HTERT RPE-1 (cell line): ENCODE data around the gene ACOT11.
"Not testable (repeated sequence)": the region's sequence is repeated elsewhere in the genome, so short reads cannot be mapped to it uniquely, and the experiment has no call there.

ENCODE experiments used
- in situ Hi-C: fragments of 300-500 bp; cut with MboI; formaldehyde crosslinking; loops from 4 replicates; pipeline ENCODE4 v1.14.3; 2020; ENCODE audit warnings: low sequenced_read_pairs

ACOT11 gene

DNA sequence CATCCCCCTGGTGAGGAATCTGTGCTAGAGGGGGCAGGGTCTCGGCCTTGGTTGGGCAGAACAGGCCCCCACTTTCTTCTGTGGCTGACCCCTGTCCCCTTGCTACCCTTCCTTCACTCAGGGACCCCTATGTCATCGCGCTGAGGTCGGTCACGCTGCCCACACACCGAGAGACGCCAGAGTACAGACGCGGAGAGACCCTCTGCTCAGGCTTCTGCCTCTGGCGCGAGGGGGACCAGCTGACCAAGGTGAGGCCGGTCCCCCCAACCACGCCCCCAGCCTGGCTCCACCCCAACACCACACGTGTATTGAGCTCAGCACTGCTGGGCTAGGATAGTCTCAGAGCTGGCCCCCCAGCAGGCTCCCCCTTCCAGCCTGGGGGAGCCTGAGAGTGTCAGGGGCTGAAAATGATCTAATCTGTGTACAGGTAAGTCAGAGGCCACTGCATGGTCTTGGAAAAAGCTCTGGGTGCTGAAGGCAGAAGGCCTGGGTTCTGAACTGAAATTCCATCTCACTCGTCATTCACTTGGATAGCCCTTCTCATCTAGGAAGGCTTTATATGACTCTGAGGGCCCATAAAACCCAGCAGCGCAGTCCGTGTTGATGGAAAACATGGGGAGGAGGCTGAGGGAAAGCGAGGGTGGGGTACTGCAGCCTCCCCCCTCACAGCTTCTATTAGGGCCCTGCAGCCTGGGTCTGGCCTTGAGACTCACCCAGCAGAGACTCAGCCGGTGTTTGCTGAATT is 60.0 kb downstream of the ACOT11 start:
- in situ Hi-C loops, result no loop called here

DNA sequence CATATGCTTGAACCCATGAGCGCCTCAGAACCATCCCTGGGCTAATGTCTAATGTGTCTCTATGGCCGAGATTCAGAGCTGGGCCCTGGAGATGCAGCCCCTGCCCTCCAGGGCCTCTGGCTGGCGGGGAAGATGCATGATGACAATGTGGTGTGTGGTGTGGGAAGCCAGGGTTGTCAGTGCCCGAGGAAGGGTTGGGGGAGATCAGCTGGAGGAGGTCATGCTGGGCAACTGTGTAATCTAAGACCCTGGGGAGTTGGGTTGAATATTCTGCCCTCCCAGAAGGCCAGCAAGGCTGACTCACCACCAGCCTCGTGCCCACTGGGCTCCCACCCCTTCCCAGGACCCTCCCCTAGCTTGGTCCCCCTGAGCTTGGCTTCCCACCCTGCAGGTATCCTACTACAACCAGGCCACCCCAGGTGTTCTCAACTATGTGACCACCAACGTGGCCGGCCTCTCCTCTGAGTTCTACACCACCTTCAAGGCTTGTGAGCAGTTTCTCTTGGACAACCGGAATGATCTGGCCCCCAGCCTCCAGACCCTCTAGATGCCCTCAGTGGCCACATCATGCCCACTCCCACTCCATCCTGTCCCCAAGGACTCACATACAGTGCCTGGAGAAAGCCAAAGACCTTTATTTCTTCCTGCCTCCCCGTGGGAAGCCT is 60.7 kb downstream of the ACOT11 start:
- in situ Hi-C loops, result no loop called here

DNA sequence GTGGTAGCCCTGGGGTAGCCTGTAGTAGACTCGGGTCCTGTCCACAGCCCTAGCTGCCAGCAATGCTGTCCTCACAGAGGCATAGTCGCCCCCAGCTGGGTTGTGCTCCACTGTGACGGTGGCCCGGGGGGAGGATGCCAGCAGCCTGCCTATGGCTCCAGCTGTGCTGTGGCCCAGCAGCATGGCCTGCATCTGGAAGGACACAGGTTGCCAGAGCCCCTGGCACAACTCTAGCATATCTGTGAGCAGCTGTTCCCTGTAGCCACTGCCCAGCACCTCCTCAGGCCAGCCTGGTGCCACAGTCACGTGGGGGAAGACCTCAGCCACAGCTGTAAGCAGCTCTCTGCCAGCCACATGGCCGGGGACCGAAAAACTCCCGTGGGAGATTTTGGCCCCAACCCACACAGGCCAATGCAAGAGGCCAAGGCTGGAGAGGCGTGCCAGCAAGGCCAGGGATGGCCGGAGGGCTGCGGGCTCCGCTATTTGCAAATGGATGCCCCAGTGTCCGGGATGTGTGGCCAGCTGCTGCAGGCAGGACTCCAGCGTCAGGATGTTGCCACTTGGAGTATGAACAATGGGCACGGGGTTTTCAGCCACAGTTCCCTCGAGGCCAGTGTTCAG is 61.4 kb downstream of the ACOT11 start:
- in situ Hi-C loops, result no loop called here

DNA sequence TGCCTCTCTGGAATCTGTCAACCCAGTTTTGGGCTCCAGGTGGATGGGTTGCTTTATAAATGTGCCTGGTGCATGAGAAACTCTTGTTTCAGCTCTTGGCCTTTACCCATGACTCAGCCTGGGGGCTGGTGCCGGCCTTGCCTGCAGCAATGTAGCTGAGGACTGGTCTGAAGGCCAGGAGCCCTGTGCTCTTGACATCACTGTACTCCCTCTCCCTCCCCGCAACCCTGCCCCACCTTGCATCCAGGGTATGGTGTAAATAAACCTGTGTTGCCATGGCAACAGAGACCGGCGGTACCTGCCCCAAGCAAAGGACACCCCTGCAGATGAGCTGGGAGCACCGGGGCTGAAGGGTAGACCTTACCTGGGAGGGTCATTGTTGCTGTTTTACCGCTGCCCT is 62.0 kb downstream of the ACOT11 start:
- in situ Hi-C loops, result no loop called here

DNA sequence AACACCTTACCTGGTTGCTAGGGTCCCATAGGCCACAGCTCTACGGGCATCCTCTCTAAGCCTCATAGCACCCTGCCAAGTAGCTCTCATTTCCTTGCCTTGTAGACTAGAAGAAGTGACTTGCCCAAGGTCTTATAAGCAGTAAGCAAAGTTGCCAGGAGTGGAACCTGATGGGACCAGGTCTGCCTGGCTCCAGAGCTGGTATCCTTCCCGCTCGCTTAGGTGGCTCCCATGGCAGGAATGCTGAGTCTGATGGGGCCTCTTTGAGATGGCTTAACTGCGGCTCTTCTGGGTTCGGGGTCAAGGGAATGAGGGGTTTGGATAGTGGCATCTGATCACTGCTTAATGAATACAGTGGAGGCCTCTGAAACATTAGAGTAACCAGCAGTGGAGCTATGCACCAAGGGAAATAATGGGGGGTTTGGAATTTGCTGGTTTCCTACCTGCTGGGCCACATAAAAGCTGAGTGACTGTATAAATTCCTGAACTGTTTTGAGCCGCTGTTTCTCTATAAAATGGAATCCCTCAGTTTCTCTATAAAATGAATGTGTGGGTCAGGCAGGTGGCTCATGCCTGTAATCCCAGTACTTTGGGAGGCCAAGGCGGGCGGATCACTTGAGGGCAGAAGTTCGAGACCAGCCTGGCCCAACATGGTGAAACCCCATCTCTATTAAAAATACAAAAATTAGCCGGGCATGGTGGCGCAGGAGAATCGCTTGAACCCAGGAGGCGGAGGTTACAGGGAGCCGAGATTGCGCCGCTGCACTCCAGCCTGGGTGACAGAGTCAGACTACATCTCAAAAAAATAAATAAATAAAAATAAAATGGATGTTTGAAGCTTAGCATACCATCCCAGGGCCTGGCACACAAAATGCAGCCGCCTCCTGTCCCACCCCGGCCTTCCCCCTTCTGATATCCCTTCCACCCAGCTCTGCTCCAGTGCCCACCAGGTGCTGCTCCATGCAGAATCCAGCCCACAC is 62.9 kb downstream of the ACOT11 start:
- in situ Hi-C loops, result no loop called here

DNA sequence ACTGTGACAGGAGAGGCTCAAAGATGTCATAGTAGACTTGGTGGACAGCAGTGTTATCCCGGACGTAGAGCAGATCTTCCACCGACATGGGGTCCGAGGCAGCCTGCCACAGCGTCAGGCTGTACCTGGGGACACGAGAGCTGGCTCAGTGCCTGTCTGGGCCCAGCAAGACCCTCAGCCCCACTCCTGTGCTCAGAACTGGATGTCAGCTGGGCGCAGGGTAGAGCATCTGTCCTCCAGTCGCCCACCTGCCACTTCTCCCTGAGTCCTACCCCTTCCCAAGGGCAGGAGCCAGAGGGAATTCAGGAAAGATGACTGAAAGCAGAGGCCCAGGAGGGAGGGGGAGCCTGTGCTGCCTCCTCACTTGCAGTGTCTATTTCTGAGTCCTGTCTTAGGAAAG is 63.6 kb downstream of the ACOT11 start:
- in situ Hi-C loops, result no loop called here

DNA sequence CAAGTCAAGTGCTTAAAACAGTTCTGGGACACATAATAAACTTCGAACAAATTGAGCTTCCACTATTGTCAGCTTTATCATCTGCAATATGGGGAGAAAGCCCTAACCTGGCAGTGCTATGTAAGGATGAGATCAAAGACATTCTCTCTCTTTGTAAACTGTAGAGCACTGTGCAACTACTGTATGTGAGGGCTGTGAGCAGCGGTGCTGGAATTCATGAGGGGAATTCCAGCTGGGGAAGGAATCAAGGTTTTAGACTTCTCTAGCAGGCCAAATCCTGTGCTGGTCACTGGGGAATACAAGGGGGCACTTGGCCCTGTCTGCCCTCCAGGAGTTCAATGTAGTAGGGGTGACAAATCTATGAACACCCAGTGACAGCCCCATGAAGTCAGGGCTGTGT is 66.0 kb downstream of the ACOT11 start:
- in situ Hi-C loops, result no loop called here

DNA sequence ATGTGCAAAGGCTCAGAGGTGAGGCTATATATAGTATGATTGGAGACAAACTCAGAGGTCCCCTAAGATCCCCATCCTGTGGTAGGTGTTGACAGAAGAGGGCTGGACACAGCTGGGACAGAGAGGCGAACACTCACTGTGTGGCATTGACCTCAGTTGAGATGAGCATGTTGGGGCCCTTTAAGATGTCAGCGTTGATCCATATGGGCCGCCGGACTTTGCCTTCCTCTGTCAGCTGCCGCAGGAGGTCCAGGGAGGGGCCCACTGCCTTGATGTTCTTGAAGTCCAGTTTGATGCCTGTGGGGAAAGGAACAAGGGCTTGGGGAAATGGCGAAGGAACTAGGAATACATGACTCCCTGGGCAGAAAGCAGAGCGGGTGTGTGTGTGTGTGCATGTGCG is 66.5 kb downstream of the ACOT11 start:
- in situ Hi-C loops, result no loop called here

DNA sequence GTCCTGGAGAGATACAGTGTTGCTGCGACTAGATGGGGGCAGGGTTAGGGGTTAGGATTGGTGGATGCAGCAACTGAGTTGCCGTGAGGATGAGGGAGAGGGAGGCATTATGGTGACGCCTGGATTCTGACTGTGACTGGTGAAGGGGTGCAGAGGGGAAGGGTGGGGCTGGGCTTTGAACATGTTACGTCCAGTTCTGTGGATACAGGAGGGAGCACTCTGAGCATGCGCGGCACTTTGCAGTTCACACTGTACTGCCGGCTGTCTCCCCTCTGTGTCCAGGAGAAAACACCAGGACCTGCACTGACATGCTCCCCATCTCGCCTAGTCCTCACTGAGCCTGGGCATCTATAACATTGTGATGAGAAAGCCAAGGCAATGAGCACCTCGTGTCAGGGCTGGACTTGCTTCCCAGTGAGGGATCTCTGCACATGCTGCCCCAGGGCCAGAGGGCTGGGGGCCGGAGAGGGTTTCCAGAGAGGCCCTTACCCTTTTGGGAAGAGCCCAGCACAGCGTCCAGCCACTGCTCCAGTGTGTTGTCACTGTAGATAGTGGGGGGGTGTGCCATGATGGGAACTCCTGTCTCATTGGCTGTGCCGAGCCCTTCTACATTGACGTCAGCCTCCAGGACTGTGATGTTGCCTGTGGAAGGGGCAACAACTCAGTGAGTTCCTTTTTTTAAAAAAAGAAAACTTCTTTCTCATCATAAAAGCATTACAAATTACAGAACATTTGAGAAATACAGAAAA is 67.7 kb downstream of the ACOT11 start:
- in situ Hi-C loops, result no loop called here

DNA sequence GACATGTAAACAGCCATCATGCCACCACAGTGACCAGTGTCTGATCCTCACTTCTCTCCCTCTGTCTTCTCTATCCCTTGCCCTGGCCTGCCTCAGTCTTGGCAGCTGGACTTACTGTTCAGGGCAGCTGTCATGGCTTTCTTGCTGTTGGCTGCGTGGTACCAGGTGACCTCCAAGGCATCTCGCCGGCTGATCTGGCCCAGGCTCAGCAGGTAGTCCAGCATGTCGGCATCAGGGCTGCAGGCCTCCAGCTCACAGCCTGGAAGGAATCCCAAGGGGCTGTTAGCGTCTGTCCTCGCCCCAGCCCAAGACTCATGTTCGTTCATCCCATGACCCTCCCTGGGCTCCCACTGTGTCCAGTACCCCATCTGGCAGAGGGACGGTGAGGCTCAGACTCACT is 71.7 kb downstream of the ACOT11 start:
- in situ Hi-C loops, result no loop called here

DNA sequence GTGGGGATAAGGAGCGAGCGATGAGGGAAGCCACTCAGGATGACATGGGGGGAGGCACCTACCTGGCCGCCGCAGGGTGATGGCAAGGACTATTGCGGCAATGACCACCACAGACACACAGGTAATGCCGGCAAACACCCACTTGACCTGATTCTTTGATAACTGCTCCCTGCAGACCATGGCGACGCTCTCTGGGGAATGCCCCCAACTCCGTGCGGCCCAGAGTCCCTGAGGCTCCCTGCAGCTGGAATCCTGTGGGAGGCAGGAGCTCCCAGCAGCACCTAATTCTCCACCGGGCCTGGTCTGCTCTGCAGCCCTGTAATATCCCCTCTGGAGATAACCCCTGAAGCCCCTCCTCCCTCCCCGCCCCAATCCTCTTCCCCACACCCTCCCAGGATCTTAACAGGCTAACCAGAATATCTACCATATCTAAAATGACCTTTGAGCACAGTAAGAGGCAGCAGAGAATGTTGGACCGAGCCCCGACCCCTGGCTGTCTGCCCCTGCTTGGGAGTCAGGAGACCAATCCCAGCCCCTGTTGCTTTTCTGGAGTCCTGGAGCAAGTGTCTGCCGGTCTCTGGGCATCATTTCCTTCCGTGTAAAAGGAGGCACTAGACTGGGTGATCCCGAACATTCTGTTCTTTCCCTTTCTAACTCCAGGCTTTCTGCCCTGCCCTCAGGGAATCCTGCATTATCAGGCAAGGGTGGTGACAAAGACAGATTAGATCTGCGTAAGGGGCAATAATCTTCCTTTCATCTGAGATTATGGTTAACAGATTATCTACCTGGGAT is 75.4 kb downstream of the ACOT11 start, which contains the start of gene FAM151A:
Gene FAM151A (minus strand): TSS at position 310 of the 792 bp plus-strand sequence. CDS start 130 bp downstream, at position 180.
- in situ Hi-C loops, result no loop called here

DNA sequence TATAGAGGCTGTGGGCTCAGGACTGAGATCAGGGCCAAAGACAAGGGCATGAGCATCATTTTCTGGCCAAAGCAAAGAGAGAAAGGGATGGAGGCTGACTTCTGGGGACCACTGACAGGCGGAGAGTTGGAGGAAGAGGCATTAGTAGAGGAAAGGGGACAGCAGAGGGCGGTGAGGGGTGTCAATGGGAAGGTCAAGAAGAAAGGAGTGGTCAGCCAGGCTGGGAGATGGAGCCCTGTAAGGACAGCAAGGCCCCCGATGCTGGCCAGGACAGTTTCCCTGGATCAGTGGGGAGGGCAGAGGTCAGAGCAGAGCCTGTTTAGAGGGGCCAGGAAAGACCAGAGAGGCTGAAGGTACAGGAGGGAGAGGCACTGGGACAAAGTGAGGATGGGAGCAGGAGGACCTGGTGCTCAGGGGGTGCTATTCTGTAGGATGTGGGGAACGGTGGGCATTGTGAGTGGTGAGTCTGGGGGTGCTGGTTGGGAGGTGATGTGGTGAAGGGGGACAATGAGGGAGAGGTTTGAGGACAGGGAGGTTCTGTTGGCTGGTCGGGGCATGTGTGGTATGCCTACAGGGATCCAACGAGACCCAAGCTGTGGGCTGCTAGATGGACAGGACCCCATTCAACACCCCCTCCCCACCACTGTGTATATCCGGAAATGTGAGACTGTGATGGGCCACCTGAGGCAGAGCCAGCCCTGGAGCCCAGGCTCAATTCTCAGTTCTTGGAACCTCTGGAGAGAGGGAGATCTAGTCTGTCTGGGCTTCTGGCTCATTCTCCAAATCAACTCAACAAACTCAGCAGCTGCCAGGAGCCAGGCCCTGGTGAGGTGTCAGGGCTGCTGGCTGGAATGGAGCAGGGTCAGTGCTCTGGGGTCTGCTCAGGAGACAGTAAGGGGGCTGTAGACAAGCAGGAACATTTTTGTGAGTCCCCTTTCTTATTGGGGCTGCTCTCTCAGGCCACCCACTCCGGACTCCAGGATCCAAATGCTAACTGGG is 76.7 kb downstream of the ACOT11 start:
- in situ Hi-C loops, result no loop called here

DNA sequence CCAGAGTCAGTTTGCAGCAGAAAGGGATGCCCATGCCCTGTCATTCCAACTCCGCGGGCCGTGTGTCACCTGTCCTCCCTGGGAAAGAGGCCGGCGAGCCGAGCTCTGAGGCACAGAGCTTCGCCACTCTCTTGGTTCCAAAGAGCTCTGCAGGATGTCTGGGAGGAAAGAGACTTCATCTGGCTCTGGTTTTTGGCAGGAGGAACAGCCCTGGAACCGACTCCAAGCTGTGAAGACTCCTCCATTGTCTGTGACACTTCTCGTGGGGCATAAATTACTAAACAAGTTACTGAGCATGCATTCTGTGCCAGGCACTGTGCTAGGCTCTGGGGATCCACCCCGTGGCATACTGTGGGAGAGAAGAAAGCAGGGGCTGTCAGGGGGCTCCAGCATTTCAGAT is 79.2 kb downstream of the ACOT11 start:
- in situ Hi-C loops, result no loop called here

DNA sequence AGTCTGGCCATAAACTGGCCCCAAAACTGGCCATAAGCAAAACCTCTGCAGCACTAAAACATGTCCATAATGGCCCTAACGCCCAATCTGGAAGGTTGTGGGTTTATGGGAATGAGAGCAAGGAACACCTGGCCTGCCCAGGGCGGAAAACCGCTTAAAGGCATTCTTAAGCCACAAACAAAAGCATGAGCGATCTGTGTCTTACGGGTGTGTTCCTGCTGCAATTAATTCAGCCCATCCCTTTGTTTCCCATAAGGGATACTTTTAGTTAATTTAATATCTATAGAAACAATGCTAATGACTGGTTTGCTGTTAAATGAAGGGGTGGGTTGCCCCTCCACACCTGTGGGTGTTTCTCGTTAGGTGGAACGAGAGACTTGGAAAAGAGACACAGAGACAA is 87.8 kb downstream of the ACOT11 start:
- in situ Hi-C loops, result not testable (repeated sequence)

DNA sequence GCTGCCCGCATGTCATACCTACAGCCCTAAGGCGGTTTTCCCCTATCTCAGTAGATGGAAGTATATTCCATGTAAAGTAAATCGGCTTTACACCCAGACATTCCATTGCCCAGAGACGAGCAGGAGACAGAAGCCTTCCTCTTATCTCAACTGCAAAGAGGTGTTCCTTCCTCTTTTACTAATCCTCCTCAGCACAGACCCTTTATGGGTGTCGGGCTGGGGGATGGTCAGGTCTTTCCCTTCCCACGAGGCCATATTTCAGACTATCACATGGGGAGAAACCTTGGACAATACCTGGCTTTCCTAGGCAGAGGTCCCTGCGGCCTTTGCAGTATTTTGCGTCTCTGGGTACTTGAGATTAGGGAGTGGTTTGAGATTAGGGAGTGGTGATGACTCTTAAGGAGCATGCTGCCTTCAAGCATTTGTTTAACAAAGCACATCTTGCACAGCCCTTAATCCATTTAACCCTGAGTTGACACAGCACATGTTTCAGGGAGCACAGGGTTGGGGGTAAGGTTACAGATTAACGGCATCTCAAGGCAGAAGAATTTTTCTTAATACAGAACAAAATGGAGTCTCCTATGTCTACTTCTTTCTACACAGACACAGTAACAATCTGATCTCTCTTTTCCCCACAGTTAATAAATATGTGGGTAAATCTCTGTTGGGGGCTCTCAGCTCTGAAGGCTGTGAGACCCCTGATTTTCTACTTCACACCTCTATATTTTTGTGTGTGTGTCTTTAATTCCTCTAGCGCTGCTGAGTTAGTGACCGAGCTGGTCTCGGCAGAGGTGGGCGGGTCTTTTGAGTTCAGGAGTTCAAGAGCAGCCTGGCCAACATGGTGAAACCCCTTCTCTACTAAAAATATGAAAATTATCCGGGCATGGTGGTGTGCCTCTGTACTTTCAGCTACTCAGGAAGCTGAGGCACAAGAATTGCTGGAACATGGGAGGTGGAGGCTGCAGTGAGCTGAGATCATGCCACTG is 88.7 kb downstream of the ACOT11 start:
- in situ Hi-C loops, result not testable (repeated sequence)

DNA sequence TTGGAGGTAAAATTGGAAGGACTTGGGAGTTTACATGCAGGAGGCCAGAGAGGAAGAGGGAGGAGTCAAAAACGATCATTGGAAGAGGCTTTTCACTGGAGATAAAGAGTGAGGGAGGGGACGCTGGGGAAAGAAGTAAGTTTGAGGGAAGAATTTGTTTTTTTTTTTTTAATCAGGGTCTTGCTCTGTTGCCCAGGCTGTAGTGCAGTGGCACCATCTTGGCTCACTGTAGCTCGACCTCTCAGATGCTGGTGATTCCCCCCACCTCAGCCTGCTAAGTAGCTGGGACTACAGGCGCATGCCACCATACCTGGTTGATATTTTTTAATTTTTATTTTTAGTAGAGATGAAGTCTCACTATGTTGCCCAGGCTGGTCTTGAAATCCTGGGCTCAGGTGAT is 92.3 kb downstream of the ACOT11 start:
- in situ Hi-C loops, result no loop called here
